Measurements from ENCODE around the gene TMBIM4.
A peak's percentile ranks its signal among the peaks of the same experiment; 100 is the strongest.
"Not testable (repeated sequence)": the region's sequence is repeated elsewhere in the genome, so short reads cannot be mapped to it uniquely, and the experiment has no call there.

The TMBIM4 gene

DNA sequence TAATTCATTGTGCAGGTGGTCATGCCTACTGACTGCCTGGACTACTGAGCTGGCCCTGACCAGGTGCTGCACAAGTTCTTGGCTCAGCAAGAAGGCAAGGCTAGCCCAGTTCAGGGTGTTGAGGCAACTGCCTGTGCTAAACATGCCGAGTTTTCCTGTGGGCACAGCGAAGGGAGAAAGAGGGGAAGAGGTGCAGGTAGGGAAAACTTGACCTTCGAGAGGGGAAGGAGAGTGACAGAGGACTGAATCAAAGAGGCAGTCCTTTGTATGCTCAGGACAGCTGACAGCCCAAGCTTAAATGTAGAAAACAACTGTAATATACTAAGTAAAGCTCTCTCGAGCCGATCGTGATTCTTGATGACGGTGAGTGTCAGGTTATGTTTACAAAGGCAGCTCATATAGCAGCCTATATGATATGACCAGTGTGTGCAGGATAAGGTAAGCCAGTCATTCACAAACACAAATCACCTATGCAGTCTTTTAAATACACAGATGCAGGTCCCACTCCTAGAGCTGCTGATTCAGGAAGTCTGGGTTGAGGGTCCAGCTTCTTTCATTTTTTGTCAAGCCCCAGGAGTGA is 21.8 kb upstream of the TMBIM4 start:
- Histone ChIP-seq H3K9ac (ENCODE audit: low read depth, low read length) (no peak overlapping the region), H3K4me1 (ENCODE audit: insufficient read depth, low read length) (peaks cover 3% of the 10 kb centered on the region; the same call in 1 of the 2 replicates), H3K9me3 (ENCODE audit: control insufficient read depth, insufficient read depth, low read length) (no peaks in the 10 kb centered on the region), H3K36me3 (ENCODE audit: insufficient read depth, low read length) (no peaks in the 10 kb centered on the region)

DNA sequence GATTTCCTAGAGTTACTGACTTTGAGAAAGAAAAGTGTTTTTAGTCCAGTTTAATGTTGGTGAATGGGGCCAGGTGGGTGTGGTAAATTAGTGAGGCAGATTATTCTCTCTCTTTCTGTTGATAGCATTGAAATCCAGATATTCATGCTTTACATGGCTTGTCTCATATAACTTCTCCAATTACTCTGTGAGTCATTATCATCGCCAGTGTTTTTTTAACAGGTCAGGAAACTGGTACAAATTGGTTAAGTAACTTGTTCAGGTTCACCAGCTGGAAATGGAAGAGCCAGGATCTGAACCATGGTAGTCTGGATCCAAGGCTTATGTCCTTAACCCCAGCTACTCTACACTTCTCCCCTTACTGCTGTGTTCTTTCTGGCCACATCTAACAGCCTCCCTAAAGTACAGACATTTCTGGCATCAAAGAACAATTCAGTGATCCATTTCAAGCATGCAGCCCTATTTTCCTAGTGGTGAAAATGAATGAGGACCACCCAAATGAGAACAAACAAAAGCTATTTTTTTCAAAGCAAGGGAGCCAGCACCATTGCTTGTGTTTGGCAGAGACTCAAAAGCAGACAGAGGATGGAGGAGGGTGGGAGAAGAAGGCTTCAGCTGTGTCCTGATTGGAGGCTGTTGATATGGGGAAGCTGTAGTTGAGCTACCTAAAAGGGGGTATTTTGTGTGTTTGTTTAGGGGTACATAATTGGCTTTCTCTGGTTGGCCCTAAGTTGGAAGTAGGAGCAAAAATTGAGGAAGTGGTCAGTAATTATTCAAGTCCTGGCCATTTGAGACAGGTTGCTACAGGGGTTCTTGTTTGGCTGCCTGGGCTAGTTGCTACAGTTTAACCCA is 20.9 kb upstream of the TMBIM4 start:
- no peaks in the 10 kb centered on the region; the same call in 1 of the 2 replicates for H3K4me1 ChIP-seq (ENCODE audit: insufficient read depth, low read length)
- H3K9ac ChIP-seq (ENCODE audit: low read depth, low read length) = no peak overlapping the region
- H3K36me3 ChIP-seq (ENCODE audit: insufficient read depth, low read length) = no peaks in the 10 kb centered on the region
- H3K9me3 ChIP-seq (ENCODE audit: control insufficient read depth, insufficient read depth, low read length) = no peaks in the 10 kb centered on the region

DNA sequence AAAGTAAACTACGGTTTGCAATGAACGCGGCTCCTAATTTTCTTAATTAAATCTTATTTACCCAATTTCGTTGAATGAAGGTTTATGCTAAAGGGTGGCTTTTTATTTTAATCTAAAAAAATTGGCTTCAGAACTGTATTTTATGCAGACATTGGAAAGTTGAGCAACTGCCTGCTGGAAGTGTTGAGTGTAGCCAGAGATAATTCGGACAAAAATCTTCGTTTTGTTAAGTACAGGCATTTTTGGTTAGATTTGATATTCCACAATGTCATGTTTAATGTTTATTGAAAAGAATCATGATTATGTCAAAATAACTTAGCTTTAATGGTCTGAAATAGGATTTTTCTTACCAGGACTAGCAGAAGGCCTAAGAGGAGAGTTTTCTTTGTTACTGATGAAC is 20.1 kb upstream of the TMBIM4 start:
- Histone ChIP-seq H3K9me3 (ENCODE audit: control insufficient read depth, insufficient read depth, low read length) (no peaks in the 10 kb centered on the region), H3K36me3 (ENCODE audit: insufficient read depth, low read length) (no peaks in the 10 kb centered on the region), H3K9ac (ENCODE audit: low read depth, low read length) (0 out of 2 replicates have a peak overlapping the region, but pooled peaks have one; percentile 65), H3K4me1 (ENCODE audit: insufficient read depth, low read length) (no peaks in the 10 kb centered on the region; the same call in 1 of the 2 replicates)

DNA sequence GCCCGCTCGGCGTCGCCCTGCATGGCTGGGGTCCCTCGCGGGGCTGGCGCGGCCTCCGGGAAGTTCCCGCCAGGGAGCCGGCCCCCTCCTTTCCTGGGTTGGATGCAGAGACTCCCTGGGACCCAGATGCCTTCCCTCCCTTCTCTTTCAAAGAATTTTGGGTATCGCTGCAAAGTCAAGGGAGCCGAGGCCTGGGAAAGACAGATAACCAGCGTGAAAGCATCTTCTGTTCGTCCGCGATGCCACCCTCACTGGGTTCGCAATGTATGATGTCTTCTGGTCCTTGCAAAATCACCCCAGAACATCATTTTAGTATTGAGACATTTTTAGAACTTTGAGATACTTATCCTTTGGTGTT is 19.7 kb upstream of the TMBIM4 start:
- Histone ChIP-seq H3K36me3 (ENCODE audit: insufficient read depth, low read length) (no peaks in the 10 kb centered on the region), H3K9ac (ENCODE audit: low read depth, low read length) (peak overlapping the region; percentile 65), H3K4me1 (ENCODE audit: insufficient read depth, low read length) (no peaks in the 10 kb centered on the region; the same call in 1 of the 2 replicates), H3K9me3 (ENCODE audit: control insufficient read depth, insufficient read depth, low read length) (no peaks in the 10 kb centered on the region)

DNA sequence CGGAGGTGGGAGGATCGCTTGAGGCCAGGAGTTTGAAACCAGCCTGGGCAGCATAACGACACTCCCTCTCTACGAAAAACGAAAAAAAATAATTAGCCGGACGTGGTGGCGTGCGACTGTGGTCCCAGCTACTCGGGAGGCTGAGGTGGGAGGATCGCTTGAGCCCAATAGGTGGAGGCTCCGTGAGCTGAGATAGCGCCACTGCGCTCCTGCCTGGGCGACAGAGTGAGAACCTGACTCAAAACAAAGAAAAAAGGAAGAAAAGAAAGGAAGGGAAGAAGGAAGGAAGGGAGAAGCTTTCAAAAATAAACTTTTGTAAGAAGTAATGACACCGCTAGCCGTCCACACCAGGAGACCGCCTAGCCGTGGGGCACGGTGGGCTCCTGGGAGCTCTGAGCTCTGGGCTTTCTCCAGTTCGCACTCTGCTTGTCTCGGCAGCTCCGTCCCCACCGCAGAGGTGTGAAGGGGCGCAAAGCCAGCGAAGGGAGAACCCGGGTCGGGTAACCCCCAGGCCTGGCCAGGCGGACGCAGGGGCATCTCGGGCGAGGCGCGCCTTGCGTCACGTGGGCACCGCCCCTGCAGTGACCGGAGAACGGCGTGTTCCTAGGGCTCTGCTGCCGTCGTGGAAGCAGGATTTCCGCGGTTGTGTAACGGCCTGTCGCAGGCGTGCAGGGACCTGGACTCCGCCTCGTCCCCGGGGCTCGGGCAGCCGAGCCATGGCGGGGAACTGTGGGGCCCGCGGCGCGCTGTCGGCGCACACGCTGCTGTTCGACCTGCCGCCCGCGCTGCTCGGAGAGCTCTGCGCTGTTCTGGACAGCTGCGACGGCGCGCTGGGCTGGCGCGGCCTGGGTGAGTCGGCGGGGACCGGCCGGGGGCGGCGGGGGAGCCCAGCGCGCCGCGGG is 19.0 kb upstream of the TMBIM4 start, which contains the start of gene IRAK3:
Gene IRAK3, plus strand, starts transcription at position 631 of the 902 bp plus-strand sequence. Its CDS starts 86 bp downstream, at position 717.
- Histone ChIP-seq H3K9me3 (ENCODE audit: control insufficient read depth, insufficient read depth, low read length) (no peaks in the 10 kb centered on the region), H3K4me1 (ENCODE audit: insufficient read depth, low read length) (no peaks in the 10 kb centered on the region; the same call in 1 of the 2 replicates), H3K9ac (ENCODE audit: low read depth, low read length) (peak within 1 kb of the TSS; percentile 65), H3K36me3 (ENCODE audit: insufficient read depth, low read length) (no peaks in the 10 kb centered on the region)

DNA sequence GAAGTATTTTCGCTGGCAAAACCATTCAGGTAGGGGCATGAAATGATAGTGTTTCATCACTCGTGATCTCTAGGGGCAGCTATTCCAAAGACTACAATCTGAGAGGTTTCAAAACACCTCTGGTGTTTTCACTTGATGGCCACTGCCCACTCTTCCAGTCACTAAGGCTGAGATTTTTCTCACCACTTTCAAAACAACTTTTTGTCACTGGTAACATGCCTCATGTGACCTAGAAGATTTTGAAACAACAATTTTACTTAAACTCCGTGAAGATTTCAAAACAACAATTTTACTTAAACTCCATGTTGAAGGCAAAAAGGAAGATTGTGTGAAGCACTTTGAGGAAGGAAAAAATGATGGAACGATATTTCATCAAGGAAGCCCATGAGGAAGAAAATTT is 18.0 kb upstream of the TMBIM4 start:
- Histone ChIP-seq H3K4me1 (ENCODE audit: insufficient read depth, low read length) (no peaks in the 10 kb centered on the region; the same call in 1 of the 2 replicates), H3K9me3 (ENCODE audit: control insufficient read depth, insufficient read depth, low read length) (no peaks in the 10 kb centered on the region), H3K9ac (ENCODE audit: low read depth, low read length) (no peak overlapping the region), H3K36me3 (ENCODE audit: insufficient read depth, low read length) (no peaks in the 10 kb centered on the region)

DNA sequence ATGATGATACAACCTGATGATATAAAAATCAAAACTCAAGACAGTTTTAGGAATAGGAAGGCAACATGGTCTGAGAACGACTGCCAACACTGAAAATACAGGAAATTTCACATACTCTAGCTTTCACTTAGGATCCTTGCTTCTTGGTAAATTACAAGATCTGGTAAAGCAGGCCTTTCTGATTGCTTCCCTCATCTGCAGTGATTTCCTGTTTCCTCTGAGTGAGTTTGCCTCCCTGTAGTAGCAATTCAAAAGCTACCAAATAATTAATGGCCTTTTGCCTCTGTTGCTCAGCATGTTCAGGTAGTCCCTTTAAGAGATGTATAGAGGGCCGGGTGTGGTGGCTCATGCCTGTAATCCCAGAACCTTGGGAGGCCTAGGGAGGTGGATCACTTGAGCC is 17.2 kb upstream of the TMBIM4 start:
- Histone ChIP-seq H3K4me1 (ENCODE audit: insufficient read depth, low read length) (no peaks in the 10 kb centered on the region; the same call in 1 of the 2 replicates), H3K9me3 (ENCODE audit: control insufficient read depth, insufficient read depth, low read length) (no peaks in the 10 kb centered on the region), H3K9ac (ENCODE audit: low read depth, low read length) (no peak overlapping the region), H3K36me3 (ENCODE audit: insufficient read depth, low read length) (no peaks in the 10 kb centered on the region)

DNA sequence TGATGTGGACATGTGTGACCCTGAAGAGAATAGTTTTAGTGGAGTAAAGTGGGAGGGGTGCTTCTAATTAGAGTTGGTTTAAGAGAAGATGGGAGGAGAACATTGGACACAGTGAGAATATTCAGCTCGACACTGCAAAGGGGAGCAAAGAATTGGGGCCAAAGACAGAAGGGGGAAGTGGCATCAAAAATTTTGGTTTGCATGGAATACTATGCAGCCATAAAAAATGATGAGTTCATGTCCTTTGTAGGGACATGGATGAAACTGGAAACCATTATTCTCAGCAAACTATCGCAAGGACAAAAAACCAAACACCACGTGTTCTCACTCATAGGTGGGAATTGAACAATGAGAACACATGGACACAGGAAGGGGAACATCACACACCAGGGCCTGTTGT is 15.0 kb upstream of the TMBIM4 start:
- H3K9me3 ChIP-seq (ENCODE audit: control insufficient read depth, insufficient read depth, low read length); H3K36me3 ChIP-seq (ENCODE audit: insufficient read depth, low read length); H3K9ac ChIP-seq (ENCODE audit: low read depth, low read length); H3K4me1 ChIP-seq (ENCODE audit: insufficient read depth, low read length): not testable (repeated sequence)

DNA sequence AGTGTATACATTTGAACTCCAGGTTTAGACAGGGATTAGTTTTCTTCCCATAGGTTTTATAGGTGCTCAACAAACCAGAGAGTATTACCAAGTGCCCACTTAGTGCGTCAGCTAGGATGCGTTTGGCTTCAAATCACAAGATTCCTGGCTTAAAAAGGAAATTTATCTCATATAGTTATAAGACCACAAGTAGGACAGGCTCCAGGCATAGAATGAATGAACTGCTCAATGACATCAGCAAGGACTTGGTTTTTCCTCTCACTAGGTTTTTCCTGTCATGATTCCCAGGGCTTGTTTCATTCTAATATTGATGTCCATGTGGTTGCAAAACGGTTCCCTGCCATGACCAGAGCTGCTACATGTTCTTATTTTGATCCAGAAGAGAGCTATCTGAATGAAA is 13.2 kb upstream of the TMBIM4 start:
- no peak overlapping the region for H3K9ac ChIP-seq (ENCODE audit: low read depth, low read length)

DNA sequence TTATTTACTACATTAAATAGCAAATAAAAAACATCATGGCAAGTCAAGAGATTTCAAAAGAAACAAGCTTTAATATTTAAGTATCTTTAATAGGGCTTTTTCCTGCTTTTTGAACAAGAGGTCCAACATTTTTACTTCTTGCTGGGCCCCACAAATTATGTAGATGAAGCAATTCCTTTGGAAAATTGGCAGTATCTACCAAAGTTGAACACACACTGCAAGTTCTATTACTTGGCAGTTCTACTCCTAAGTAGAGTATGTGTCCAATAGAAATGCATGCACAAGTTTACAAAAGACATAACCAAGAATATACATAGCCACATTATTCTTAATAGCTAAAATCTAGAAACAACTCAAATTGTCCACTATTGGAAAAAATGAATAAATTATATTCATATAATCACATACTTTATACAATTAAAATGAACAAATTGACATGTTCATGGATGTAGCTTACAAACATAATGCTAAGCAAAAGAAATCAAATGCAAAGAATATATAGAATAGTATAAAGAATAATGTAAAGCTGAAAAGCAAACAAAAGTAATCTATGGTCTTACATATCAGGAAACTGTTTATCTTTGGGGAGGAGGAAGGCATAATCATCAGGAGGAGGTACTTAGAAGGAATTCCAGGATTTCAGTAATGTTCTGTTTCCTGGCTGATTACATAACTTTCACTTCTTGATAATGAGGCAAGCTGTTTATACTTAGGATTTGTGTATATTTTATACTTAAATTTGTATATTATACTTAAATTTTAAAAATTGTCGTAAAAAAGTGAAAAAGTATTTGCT is 6.5 kb upstream of the TMBIM4 start:
- H3K36me3 ChIP-seq (ENCODE audit: insufficient read depth, low read length) = no peaks in the 10 kb centered on the region
- peaks cover 4% of the 10 kb centered on the region; the same call in 1 of the 2 replicates for H3K9me3 ChIP-seq (ENCODE audit: control insufficient read depth, insufficient read depth, low read length)
- H3K4me1 ChIP-seq (ENCODE audit: insufficient read depth, low read length) = no peaks in the 10 kb centered on the region
- H3K9ac ChIP-seq (ENCODE audit: low read depth, low read length) = no peak overlapping the region

More for the DNA sequence above, 13.2 kb upstream of the TMBIM4 start:
- H3K9me3 ChIP-seq (ENCODE audit: control insufficient read depth, insufficient read depth, low read length) = no peaks in the 10 kb centered on the region
- H3K4me1 ChIP-seq (ENCODE audit: insufficient read depth, low read length) = no peaks in the 10 kb centered on the region
- no peaks in the 10 kb centered on the region for H3K36me3 ChIP-seq (ENCODE audit: insufficient read depth, low read length)

DNA sequence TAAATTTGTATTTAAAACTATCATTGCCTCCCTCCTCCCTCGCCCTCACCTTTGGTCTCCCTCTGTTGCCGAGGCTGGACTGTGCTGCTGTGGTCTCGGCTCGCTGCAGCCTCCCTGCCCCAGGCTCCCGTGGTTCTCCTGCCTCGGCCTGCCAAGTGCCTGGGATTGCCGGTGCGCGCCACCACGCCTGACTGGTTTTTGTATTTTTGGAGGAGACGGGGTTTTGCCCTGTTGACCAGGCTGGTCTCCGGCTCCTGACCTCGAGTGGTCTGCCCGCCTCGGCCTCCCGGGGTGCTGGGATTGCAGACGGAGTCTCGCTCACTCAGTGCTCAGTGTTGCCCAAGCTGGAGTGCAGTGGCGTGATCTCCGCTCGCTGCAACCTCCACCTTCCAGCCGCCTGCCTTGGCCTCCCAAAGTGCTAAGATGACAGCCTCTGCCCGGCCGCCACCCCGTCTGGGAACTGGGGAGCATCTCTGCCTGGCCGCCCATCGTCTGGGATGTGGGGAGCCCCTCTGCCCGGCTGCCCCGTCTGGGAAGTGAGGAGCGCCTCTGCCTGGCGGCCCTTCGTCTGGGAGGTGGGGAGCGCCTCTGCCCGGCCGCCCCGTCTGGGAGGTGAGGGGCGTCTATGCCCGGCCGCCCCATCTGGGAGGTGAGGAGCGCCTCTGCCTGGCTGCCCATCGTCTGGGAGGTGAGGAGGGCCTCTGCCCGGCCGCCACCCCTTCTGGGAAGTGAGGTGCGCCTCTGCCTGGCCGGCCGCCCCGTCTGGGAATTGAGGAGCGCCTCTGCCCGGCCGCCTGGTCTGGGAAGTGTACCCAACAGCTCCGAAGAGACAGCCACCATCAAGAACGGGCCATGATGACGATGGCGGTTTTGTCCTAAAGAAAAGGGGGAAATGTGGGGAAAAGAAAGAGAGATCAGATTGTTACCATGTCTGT is 4.9 kb upstream of the TMBIM4 start:
- H3K9me3 ChIP-seq (ENCODE audit: control insufficient read depth, insufficient read depth, low read length); H3K9ac ChIP-seq (ENCODE audit: low read depth, low read length); H3K4me1 ChIP-seq (ENCODE audit: insufficient read depth, low read length); H3K36me3 ChIP-seq (ENCODE audit: insufficient read depth, low read length): not testable (repeated sequence)

DNA sequence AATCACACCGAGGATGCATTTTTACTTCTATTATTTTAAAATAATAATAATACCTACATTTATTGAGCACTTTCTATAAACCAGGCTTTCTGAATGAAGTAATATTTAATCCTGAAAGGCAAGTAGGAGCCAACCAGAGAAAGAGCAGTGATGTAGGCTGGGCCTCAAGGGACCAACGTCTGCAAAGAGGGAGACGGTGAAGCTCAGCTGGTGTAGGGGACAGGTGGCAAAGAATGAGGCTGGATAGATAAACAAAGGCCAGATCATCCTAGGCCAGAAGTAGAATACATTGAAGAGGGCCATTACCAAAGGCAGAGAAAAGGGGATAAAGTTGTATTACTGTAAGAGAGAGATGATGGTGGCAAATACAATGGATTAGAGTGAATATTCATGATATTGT is 810 bp upstream of the TMBIM4 start:
- H3K9ac ChIP-seq (ENCODE audit: low read depth, low read length) = peak overlapping the region; percentile 98; the same call in 1 of the 2 replicates

DNA sequence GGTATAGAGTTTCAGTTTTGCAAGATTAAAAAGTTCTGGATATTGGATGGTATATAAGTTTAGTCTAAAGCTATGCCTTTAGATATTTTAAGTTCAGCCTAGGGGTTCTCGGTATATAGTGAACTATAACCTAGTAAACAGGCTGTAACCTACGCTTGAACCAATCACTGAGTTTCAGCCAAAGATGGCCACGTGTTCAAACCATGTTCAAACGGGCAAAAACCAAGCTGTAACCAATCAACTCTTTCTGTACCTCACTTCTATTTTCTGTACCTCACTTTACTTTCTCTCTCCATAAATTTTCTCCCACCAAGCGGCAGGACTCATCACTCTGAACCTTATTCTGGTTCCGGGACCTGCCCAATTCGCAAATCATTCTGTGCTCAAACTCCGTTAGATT is 1.4 kb downstream of the TMBIM4 start:
- H3K36me3 ChIP-seq (ENCODE audit: insufficient read depth, low read length) = no peaks in the 10 kb centered on the region
- H3K9me3 ChIP-seq (ENCODE audit: control insufficient read depth, insufficient read depth, low read length) = peaks cover 2% of the 10 kb centered on the region; the same call in 1 of the 2 replicates
- peaks cover 3% of the 10 kb centered on the region; the same call in 1 of the 2 replicates for H3K4me1 ChIP-seq (ENCODE audit: insufficient read depth, low read length)
- H3K9ac ChIP-seq (ENCODE audit: low read depth, low read length) = 0 out of 2 replicates have a peak overlapping the region, but pooled peaks have one; percentile 31

More for the DNA sequence above, 810 bp upstream of the TMBIM4 start:
- H3K36me3 ChIP-seq (ENCODE audit: insufficient read depth, low read length) = no peaks in the 10 kb centered on the region
- H3K9me3 ChIP-seq (ENCODE audit: control insufficient read depth, insufficient read depth, low read length) = peaks cover 4% of the 10 kb centered on the region; the same call in 1 of the 2 replicates
- peaks cover 3% of the 10 kb centered on the region; the same call in 1 of the 2 replicates for H3K4me1 ChIP-seq (ENCODE audit: insufficient read depth, low read length)

Data from ES-I3 (cell line).